ENCODE measurements around the gene SMARCC2.

- peak; percentile 45 to 79 (median 62) for TF ChIP-seq CTCF (IDR thresholded peaks at IDR 0.05)
- peak; percentile 59 for TF ChIP-seq POLR2A (IDR thresholded peaks at IDR 0.05)
- TF ChIP-seq POLR2AphosphoS5 (IDR thresholded peaks at IDR 0.05): peak; percentile 47
These were observed 31.9 kb downstream of the SMARCC2 start for GRCh38 chr12:56157201-56158028.

Measured in prostate gland (tissue), 2 donors.